NCI-H524 (cell line): Measurements from ENCODE around the gene CNKSR3.
"Not testable (repeated sequence)": the region's sequence is repeated elsewhere in the genome, so short reads cannot be mapped to it uniquely, and the experiment has no call there.

Experiments
- DNase-seq, 2 experiments: peaks; one replicate each; lab custom pipeline; 2025; lab: John Stamatoyannopoulos, UW

The CNKSR3 gene

GRCh38 chr6:154528310-154528915 lies 17.9 kb upstream of the CNKSR3 start:
- DNase-seq: no peak

DNA sequence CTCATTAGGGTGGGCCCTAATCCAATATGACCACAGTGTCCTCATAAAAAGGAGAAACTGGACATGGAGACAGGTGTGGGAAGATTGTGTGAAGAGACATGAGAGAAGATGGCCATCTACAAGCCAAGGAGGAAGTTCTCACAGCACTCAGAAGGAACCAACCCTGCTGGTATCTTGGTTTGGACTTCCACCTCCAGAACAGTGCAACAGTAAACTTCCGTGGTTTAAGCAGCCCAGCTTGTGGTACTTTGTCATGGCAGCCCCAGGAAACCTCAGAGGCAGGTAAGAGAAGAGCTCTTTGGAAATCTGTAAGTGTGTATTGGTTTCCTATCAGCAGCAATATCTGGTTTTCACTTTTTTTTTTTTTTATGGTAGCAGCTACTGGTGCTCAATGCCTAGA lies 16.5 kb upstream of the CNKSR3 start:
- DNase-seq: no peak

GRCh38 chr6:154522576-154522975 lies 12.1 kb upstream of the CNKSR3 start:
- no peak for DNase-seq

DNA sequence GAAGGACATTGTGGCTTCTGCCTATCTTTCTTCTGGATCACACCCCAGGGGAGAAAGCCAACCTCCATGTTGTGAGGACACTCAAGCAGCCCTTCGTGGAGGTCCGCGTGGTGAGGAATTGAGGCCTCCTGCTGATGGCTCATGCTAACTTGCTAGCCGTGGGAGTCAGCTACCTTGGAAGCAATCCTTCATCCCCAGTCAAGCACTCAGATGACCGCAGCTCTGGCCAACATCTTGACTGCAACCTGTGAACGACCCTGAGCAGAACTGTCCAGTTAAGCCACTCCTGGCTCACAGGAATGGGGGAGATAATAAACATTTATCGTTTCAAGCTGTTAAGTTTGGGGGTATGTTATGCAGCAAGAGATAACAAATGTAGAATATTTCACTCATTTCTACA lies 10.9 kb upstream of the CNKSR3 start:
- no peak for DNase-seq

- DNase-seq: no peak
Measured at GRCh38 chr6:154520280-154520679, 9.8 kb upstream of the CNKSR3 start.

DNA sequence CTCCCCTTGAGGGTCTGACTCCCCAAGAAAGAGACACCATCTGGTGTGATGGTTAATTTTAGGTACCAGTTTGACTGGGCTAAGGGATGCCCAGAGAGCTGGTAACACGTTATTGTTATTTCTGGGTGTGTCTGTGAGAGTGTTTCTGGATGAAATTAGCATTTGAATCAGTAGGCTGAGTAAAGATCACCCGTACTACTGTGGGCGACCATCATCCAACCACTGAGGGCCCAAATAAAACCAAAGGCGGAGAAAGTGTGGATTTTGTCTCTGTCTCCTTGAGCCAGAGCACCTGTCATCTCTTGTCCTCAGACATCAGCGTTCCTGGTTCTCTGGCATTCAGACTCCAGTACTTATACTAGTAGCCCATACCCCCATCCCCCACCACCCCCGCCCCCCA lies 7.9 kb upstream of the CNKSR3 start:
- DNase-seq: peak; percentile 3 to 9

- no peak for DNase-seq
Measured at GRCh38 chr6:154516276-154516675, 5.8 kb upstream of the CNKSR3 start.

GRCh38 chr6:154515826-154516225 lies 5.3 kb upstream of the CNKSR3 start:
- DNase-seq: no peak

DNA sequence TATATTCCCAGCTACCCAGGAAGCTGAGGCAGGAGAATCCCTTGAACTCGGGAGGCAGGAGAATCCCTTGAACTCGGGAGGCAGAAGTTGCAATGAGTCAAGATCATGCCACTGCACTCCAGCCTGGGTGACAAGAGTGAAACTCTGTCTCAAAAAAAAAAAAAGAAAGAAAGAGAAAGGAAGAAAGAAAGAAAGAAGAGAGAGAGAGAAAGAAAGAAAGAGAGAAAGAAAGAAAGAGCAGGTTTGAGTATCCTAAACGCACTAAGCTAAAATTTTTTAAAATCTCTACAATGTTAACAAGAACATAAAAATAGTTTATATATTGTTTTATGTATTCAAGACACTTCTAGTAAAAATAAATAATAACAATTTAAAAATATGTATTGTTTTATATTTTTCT lies 4.6 kb upstream of the CNKSR3 start:
- DNase-seq: not testable (repeated sequence)

DNA sequence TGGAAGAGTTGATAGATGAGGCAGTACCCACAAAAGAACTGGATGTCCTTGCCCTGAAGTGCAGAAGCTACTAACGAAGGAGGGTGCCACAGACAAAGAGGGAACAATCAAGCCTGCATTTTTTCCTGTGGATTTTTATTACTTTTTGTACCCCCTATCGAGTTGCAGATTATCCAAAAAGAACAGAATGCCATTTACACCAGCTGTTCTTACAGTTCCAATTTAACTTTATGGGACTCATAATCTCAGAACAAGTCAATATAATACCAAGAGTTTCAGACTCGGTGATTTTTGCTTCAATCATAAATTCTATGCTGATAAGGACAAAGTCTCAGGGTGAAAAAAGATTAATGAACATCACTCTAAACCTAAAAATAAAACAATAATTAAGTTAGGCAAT lies 4.0 kb upstream of the CNKSR3 start:
- DNase-seq: peak in 1 of 2 experiments; percentile 72

DNA sequence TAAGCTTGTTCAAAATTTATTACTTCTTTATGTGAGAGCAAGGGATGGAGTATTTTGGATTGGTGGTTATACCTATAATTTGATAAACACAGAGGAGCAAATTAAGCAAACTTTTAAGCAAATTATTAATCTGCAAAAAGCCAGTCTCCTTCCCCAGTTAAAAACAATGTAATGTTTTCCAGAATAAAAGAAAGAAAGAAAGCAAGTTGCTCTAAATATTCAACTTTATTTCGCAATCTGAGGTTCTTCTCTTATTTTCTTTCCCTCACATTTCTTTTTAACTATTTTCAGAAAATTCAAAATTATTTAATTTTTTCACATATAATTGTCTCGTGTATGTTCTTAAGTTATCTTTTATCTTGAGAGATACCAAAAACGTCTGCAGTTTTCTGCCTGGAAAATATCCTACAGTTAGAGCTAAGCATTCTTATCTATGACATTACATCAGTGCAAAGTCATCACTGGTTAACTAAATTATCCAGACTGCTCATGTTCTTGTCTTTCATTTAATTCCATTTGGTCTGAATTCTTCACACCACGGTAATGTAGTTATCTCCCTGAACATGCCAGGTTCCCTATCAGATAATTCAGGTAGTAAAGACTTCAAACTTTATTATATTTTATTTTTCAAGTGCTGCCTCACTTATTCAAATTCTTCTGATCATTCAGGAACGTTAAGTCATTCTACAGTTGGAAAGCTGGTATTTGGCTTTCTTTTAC lies 3.3 kb upstream of the CNKSR3 start:
- no peak for DNase-seq

GRCh38 chr6:154512201-154512600 lies 1.7 kb upstream of the CNKSR3 start:
- no peak for DNase-seq

- no peak for DNase-seq
Measured at GRCh38 chr6:154511791-154512190, 1.3 kb upstream of the CNKSR3 start.

DNA sequence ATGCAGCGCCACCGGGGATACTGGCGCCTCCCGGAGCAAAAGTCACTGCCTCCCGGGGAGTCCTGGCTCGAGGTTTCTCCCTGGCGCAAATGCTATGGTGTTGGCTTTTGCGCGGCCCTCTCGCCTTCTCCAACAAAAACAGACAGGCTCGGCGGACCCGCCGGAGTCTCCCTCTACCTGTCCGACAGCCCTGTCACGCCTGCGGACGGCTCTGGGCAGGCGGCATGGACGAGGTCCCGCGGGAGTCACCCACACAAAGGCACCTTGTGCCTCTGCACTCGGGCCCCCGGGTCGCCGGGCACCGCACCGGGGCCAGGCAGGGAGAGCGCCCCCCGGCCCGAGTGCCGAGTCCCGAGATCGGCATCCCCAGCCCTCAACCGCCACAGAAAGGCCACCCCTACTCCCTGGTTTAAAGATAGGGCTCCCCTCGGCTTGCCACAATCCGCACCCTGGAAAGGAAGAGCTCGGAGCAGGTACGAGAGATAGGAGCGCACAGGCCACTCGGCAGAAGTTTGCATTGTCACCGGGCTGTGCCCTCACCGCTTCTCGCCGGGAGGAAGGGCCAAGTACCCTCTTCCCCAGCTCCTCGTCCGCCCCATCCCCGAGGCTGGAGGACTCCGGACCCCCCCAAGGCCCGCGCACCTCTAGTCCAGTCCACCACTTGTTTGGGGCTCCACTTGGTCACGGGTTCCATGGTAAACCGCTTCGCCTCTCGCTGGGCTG lies 903 bp downstream of the CNKSR3 start:
- DNase-seq: peak; percentile 44 to 55

DNA sequence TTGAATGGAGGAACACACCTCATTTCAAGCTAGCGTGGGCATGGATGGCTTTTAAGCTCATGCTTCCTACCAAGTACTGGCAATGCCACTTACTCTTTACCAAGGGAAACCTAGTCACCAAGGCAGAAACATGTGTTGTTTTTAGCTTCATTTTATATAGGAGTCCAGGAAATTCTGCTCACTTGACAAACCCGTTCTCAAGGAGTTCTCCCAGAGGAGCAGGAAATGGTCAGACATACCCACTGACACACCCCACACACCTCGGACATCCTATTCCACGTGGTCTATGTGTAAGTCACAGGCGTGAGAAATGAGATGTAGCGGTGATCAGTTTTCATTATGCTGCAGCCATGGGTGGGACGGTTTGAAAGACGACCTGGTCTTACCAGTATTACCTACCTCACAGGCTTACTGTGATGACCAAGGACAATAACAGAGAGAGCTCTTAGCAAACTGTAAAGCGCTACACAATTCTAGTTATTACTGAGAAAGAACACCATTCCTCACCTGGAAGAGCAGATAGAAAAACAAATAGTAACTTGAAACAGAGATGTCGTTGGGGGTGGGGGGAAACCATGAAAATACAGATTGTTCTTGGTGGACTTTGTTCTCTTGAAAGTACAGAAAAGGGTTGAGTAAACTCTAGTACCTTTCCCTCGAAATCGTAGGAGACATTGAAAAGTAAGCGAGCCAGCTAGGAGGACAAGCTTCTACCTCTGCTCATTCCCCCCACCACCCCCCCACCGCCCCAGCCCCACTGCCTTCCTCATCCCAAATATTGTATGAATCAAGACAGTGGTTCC lies 1.7 kb downstream of the CNKSR3 start:
- DNase-seq: no peak

- DNase-seq: no peak
Measured at GRCh38 chr6:154506991-154507898, 3.2 kb downstream of the CNKSR3 start.

- DNase-seq: no peak
Measured at GRCh38 chr6:154506582-154506981, 3.9 kb downstream of the CNKSR3 start.

DNA sequence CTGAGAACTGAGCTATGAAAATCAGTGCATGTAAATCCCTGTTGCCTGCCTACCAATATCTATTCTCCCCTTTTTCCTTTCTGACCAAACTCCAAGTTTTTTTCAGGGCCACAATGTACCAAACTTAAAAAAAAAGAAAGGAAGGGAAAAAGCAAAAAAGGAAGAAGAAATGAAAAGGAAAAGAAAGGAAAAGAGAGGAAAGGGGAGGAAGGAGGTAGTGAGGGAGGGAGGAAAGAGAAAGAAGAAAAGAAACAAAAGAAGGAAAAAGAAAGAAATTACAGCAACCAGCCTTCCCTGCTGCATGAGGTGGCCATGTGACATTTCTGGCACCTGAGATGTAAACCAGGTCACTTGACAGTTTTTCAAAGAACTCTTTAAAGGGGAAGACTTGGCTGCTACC lies 4.4 kb downstream of the CNKSR3 start:
- no peak for DNase-seq

- no peak for DNase-seq
Measured at GRCh38 chr6:154504865-154505449, 5.5 kb downstream of the CNKSR3 start.

DNA sequence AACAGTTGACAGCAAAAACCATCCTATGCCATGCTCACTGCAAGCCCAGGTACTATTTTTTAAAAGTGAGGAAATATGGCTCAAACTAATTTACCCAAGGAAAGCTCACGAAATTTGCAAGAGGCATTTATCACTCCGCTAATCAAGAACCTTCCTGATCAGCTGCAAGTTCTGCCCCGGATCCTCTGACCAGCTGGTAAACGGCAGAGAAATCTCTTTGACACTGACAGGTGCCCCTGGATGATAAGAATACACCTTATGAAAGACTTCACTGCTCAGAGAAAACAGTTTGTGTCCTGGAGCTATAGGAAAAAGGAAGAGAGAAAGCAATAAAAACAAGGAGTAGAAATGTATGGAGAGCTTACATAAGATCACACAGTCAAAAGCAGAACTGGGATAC lies 6.4 kb downstream of the CNKSR3 start:
- no peak for DNase-seq

- no peak for DNase-seq
Measured at GRCh38 chr6:154503658-154504057, 6.8 kb downstream of the CNKSR3 start.
